HG03139 (cell line): ENCODE measurements around the gene NIM1K.
A peak's percentile ranks its signal among the peaks of the same experiment; 100 is the strongest.
"Not testable (repeated sequence)": the region's sequence is repeated elsewhere in the genome, so short reads cannot be mapped to it uniquely, and the experiment has no call there.

Source experiments
- ATAC-seq: cut with Tn5 transposase; IDR thresholded peaks from one replicate; pipeline ENCODE4 v1.9.1; 2021; ENCODE audit not compliant: unreplicated experiment

The NIM1K gene

DNA sequence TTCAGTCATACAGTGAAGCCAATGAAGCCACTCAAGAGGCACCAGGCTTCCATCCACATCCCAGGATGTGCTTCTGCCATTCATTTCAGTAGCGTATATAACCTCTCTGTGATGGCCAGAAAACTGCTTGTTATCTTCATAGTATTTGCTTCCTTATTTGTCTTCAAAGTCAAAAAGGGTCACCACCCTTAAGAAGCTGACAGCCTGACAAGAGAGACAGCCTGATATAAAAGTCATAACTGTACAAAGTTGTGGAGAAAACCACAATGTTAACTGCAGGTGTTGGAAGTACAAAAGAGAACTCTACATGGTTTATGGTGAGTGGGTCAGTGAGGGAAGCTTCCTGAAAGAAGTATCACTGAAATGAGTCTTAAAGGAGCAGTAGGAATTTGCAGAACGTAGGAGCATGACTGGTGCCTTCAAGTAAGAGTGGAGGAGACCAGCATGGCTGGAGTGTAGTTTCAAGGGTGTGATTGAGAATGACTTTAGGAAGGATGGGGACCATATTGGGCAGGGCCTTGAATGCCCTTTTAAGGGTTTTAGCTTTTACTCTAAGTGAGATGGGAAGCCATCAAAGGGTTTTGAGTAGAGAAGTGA lies 33.7 kb downstream of the NIM1K start:
- ATAC-seq: no peak

DNA sequence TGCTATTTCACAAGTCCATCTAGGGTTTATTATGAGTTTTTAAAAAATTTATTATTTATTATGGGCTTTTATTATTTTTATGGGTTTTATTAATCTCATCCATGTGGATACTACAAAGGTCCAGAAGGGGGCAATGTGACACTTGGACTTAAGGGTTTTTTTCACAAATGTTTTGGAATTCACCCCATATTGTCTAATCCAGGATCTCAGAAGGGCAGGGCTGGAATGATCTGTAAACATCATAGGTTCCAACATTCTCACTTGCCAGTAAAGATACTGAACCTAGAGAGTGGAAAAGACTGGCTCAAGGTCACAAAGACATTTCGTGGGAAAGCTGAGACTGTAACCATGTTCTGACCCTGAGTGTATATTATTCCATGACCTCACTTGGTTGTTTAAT lies 35.6 kb downstream of the NIM1K start:
- ATAC-seq: no peak

DNA sequence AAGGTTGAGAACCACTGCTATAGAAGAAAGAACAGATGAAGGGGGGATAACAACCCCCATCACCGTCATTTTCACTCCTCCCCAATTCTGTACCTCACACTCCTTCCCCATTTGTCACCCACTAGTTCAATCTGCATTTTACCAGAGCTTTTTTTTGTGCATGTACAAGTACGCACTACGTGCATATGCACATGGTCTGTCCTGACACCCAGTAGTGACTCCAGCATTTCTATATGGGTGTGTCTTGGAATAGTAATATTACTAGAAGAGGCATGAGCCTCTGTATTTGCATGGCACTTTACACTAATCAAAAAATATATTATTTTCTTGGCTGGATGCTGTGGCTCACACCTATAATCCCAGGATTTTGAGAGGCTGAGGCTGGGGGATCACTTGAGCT lies 38.7 kb downstream of the NIM1K start:
- no peak for ATAC-seq

DNA sequence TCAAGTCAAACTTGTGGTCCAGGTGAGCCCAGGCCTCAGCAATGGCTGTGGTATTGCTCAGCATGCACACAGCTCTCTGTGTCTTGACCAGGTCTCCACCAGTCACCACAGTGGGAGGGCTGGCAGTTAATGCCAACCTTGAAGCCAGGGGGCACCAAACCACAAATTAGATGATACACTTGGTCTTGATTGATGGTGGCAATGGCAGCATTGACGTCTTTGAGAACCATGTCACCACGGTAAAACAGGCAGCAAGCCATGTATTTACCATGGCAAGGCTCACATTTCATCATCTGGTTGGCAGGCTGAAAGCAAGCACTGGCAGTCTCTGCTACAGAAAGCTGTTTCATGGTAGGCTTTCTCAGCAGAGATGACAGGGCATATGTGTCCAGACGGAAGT lies 40.0 kb downstream of the NIM1K start:
- no peak for ATAC-seq

DNA sequence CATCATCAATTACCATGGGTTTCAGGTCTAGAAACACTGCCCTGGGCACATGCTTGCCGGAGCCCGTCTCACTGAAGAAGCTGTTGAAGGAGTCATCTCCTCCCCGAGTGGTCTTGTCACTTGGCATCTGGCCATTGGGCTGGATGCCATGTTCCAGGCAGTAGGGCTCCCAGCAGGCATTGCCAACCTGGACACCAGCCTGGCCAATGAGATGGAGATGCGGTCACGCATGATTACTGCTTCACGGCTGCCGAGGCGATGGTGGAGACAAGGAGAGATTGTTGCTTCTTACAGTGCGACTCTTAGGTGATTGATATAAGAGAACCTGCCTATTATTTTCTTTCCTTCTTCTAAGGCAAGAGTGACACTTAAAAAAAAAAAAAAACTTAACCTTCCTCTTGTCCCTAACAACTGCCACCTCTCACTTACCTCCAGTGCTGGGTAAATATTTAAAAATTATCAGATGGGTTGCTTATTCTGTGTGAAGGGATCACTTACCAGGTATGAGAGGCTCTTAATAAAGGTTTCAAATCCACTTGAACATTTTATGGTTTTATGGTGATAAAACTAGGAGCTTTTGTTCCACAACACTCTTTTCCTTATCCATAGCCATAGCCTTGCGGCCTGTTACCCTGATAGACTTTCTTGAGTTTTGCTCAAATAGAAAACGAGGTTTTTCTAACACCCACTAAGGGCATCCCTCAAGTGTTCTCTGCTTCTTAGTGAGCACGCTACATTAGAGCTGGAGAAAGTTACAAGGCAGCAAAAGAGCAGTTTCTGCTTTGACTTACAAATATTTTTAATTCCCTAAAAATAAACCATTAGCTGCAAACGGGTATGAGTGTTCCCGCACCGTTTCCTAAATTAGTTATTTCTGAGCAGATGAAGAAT lies 41.2 kb downstream of the NIM1K start:
- no peak for ATAC-seq

DNA sequence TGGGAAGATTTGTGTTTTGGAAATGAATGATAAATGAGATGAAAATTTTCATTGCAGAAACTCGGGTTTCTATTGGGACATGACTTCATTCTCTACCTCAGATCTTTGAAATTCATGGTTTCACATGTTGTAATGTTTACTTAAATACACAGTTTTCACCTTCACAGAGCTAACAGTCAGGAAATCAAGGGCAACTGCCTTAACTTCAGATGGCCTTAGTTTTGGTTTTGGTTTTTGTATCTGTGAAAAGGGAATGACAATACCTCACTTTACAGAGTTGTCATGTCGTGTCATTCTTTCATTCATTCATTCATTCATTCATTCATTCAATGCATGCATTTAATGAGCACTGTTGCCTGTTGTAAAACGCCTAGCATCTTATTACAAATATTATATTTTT lies 41.9 kb downstream of the NIM1K start:
- peak; percentile 57 for ATAC-seq

DNA sequence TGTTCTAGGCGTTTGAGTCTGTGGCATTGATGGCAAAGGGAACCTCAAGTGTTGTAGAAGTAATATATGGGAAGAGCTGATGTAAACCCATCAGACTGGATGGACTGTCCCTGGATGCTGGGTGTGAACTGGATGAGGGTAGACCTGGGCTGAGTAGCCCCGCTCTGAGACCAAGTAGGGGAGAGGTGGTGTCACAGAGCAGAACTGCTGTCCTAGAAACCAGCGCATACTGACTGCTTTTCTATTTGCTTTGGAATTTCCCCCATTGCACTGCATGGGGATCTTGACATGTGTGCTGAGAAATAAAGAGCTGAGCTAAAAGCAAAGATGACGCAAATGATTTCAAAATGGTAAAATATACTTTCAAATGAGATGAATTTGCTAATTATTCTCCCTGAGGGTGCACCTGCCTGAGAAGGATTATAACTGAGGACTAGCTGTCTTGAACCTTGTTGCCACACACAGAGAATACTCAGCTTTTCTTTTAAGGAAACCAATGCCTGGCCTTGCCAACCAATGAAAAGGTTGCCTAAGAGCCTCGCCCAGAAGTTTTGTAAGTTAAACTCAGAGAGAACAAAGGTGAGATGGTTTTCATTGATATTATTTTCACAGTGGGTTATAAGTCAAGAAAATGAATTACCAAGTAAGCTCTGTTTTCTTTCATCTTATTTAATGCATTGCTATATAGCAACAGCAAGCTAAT lies 44.8 kb downstream of the NIM1K start:
- ATAC-seq: no peak

DNA sequence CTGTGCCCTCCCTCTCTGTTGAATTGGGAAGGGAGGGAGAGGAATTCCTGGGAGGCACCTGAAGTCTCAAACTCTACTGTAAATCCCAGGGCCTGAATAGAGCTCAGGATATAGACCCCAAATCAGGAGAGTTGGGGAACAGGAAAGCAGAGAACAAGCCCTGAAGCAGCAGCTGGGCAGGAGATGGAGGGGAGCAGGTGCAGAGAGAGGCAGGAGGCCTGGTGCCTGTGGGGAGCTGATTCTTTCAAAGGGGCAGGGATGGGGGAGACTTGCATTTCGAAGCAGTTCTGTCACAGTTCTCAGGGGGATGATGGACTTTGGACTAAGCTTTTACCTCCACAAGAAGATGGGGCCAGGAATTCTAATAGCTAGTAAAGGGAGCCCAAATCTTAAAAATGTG lies 50.2 kb downstream of the NIM1K start:
- ATAC-seq: no peak

DNA sequence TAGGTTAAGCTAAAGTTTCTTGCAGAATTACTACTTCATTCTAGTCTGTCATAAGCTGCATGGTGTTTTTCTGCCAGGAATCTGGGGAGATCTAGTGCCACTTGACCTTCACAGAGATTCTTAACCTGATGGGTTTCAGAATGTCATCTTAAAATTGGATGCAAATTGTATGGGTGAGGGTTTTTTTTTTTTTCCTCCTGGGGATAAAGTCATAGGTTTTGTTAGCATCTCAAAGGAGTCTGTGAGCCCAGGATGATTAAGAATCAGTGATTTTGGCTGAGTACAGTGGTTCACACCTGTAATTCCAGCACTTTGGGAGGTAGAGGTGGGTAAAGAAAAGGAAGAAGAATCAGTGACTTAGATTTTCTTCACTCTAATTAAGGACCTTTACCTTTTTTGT lies 51.2 kb downstream of the NIM1K start:
- ATAC-seq: no peak

DNA sequence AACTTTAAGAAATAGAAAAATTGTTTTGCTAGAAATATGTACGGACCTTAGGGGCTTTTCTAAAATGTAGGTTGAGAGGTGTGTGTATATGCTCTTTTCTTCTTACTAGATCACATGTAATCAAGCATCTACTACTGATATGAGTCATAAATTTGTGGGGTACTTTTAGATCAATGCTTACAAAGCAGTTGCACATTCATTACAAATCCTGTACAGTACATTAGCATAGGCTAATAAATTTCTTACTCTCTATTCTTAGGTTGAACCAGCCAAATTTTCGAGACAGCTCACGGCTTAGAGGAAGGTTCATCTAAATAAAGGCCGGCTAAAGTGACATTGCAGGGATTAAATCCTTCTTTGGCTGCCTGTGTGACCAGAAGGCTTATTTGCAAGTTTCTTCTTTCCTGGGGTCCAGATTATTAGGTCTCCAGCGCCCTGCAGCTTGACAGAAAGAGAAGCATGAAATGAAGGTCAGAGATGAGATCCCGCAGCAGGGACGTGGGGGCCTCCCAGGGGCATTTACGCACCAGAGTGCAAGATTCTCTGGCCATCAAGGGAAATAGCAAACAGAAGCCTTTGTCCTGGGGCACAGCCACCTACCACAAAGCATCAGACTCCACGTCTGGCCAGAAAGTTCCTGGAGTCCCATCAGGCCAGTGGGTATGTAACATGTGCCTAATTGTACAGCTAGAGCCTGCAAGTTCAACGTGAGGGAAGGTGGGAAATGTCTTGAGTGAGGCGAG lies 53.0 kb downstream of the NIM1K start:
- ATAC-seq: peak; percentile 59

DNA sequence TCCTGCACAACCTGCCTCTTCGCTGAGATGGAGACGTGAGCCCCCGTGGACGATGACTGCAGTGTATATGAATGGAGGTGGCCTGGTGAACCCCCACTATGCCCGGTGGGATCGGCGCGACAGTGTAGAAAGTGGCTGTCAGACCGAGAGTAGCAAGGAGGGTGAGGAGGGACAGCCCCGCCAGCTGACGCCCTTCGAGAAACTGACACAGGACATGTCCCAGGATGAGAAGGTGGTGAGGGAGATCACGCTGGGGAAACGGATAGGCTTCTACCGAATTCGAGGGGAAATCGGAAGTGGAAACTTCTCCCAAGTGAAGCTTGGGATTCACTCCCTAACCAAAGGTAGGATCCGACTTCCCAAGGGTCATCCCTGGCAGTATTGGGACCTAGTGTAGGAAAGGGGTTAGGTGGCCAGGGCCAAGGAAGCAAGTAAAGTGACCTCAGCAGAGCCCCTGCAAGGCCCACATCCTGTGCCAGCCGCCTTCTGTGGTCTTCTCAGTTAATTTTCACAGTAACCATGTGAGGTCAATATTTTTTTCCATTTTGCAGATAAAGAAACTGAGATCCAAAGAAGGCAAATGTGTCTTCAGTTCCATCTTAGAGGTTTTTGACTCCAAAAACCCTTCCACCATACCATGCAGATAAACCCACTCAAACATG lies 53.8 kb downstream of the NIM1K start:
- no peak for ATAC-seq

DNA sequence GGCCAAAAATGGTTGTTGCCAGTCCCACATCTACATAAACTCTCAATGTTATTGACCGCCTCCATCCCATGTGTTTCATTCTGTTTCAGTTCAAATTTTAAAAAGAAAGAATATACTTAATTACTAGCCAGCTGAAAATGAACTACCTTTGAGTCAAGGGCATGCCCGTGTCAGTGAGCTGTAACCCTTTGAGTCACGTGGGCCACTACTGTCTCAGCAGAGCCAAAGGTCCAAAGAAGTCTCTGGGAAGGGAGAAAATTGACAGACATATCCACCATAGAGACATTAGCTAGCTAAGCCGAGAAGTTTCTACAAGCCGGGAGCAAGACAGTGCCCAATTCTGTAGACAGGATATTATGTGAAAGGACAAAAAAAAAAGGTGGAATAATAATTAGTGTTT lies 59.7 kb downstream of the NIM1K start:
- ATAC-seq: no peak

DNA sequence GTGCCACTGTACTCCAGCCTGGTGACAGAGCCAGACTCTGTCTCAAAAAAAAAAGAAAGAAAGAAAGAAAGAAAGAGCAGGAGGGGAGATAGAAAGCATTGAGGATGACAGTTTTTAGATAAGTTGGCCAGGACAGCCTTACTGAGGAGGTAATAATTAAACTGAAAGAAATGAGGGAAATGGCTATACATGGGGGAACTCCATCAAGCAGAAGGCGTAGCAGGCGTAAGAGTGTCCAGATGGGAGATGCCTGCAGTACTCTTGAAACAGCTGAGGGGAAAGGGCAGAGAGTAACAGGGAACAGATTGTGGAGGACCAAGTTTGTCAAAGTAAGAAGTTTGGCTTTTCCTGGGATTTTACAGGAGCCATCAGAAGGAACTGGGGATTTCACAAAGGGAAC lies 63.7 kb downstream of the NIM1K start:
- ATAC-seq: no peak

DNA sequence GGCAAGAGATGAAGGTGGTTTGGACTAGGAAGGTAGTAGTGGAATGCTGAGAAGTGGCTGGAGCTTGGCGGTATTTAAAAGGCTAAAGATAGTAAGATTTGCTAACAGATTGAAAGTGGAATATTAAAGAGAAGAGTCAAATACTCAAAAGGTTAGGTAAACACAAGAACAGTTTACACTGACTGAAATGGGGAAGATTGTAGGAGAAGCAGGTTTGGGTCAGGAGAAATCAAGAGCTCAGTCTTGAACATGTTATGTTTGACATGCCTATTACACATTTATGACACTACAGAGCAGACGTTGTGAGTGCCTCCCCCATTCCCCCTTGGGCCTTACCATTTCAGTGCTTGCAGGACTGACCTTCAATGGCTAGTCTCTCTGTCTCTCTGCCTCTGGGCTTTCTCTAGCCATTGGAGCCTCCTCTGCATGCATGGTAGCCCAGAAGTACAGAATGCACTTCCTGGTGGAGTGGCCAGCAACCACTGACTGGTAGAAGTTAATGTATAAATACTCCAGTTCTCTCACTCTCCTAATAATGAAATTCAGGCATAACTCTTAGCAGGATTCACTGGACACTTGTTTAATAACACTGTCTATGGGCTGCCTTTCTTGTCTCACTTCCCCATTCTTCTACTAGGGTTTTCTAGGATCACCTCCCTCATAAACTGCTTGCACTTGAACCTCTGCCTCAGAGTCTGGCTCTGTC lies 64.4 kb downstream of the NIM1K start:
- ATAC-seq: peak; percentile 53

DNA sequence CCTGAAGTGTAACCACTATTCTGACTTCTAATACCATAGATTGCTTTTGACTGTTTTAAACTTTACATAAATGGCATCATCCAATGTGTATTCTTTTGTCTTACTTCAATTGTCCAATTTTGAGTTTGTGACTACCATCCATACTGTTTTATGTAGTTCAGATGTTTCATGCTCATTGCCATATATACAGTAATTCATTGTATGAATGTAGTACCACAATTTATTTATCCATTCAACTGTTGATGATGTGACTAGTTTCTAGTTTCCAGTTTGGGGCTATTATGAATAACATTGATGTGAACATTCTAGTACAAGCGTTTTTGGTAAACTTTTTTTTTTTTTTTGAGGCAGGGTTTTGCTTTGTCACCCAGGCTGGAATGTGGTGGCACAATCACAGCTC lies 66.1 kb downstream of the NIM1K start:
- no peak for ATAC-seq

DNA sequence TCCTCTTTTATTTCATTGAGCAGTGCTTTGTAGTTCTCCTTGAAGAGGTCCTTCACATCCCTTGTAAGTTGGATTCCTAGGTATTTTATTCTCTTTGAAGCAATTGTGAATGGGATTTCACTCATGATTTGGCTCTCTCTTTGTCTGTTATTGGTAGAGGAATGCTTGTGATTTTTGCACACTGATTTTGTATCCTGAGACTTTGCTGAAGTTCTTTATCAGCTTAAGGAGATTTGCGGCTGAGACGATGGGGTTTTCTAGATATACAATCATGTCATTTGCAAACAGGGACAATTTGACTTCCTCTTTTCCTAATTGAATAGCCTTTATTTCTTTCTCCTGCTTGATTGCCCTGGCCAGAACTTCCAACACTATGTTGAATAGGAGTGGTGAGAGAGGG lies 70.2 kb downstream of the NIM1K start:
- not testable (repeated sequence) for ATAC-seq

DNA sequence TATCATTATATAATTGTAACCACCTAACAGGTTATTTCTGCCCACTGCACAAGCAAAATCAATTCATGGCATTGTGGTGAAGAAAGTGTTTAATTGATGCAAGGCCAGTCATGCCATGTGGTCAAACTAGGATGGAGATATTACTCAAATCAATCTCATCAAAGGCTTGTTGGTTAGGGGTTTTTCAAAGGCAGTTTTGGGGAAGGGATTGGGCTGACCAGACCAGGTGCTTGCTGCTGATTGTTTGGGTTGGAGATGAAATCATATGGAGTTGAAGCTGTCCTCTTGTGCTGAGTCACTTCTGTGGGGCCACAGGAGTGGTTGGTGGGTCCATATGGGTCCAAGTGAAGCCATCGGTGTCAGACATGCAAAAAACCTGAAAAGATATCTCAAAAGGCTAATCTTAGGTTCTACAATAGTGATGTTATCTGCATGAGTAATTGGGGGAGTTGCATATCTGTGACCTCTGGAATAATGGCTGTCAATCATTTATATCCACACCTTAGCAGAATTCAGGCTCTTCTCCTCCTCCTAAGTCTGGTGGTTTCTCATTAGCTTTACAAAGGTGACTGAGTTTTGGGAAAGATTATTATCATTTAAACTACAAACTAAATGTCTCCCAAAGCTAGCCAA lies 76.3 kb downstream of the NIM1K start:
- ATAC-seq: no peak

DNA sequence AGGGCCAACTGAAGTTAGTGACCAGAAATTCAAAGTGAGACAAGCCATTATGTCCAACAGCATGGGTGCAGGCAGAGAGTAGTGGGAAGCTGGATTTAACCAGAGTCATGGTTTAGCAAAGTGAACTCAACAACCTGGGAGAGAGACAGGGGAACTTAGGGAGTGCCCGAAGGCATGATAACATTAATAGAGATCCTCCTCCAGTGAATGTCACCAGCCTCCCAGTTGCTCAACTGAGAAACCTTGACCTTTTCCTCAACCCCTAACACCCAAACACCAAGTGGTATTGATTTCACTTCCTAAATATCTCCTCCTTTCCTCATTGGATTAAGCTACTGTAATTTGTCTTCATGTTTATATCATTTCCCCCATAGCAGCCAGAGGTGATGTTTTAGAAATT lies 78.6 kb downstream of the NIM1K start:
- ATAC-seq: no peak

DNA sequence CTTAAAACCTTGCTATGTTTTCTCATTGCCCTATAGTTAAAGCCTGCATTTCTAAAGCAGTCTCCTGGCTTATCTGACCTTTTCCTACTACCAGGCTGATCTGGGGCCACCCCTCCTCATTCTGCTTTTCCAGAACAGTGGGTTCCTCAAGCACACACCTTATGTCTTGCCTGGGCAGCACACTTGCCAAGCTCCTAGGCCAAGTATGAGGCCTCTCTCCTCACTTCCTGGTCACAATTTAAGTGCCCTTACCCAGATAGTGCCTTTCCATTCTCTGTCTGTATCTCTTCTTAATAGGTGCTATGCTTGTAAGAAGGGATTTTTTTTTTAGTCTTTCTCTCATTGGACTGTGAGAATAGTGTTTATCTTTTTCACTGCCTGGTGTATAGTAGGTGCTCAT lies 81.5 kb downstream of the NIM1K start:
- ATAC-seq: no peak
